Fibroblast of lung (primary cell): ENCODE results near the gene ZNF544. TPM values are rescaled to one million over a fixed set of nuclear protein-coding genes. Genes with fewer than 3 reads are reported as not detected.
A peak's percentile ranks its signal among the peaks of the same experiment; 100 is the strongest.

Experiments used
- DNase-seq, 2 donors: peaks; one replicate each; pipeline versions ENCODE4 v3.0.0 to v3.0.0-alpha.2; 2010; ENCODE audit warnings: low read depth in 2 of 2
- H2AFZ ChIP-seq: 2 replicates; pipeline ENCODE4 v1.5.1; 2012; ENCODE audit warnings: low read length, control low read depth, inconsistent platforms
- H3K27ac ChIP-seq: 2 replicates; pipeline ENCODE4 v1.5.1; 2011; ENCODE audit warnings: low read length, control low read depth; ENCODE audit not compliant: insufficient read depth
- H3K27me3 ChIP-seq: 2 replicates; pipeline ENCODE4 v1.5.1; 2011; ENCODE audit warnings: mild to moderate bottlenecking, low read length; ENCODE audit not compliant: control insufficient read depth, insufficient read depth
- H3K36me3 ChIP-seq: 2 replicates; pipeline ENCODE4 v1.5.1; 2011; ENCODE audit warnings: low read length; ENCODE audit not compliant: control insufficient read depth, insufficient read depth
- H3K4me1 ChIP-seq: 2 replicates; pipeline ENCODE4 v1.5.1; 2011; ENCODE audit warnings: low read length; ENCODE audit not compliant: control insufficient read depth, insufficient read depth; ENCODE audit errors: extremely low read depth
- H3K4me2 ChIP-seq: 2 replicates; pipeline ENCODE4 v1.5.1; 2011; ENCODE audit warnings: low read length, control low read depth; ENCODE audit not compliant: insufficient read depth; ENCODE audit errors: extremely low read depth
- H3K4me3 ChIP-seq, 4 experiments: fragments of 200-600 bp in 1 of 4; sonication (generic) in 1 of 4; replicated peaks in 1 of 4; 2 replicates each; pipeline ENCODE4 v1.5.1; 2011 to 2016; ENCODE audit warnings: low read length in 4 of 4, low read depth in 3 of 4, mild to moderate bottlenecking in 3 of 4, control low read depth in 2 of 4, inconsistent platforms in 1 of 4, mixed read lengths in 1 of 4; ENCODE audit not compliant: insufficient read depth in 1 of 4; ENCODE audit errors: control extremely low read depth in 1 of 4
- H3K79me2 ChIP-seq: 2 replicates; pipeline ENCODE4 v1.5.1; 2012; ENCODE audit warnings: mild to moderate bottlenecking, low read length, inconsistent platforms; ENCODE audit not compliant: control insufficient read depth, insufficient read depth
- H3K9ac ChIP-seq: 2 replicates; pipeline ENCODE4 v1.5.1; 2011; ENCODE audit warnings: mild to moderate bottlenecking, low read length, control low read depth; ENCODE audit not compliant: insufficient read depth
- H3K9me3 ChIP-seq: 2 replicates; pipeline ENCODE4 v1.5.1; 2012; ENCODE audit warnings: low read depth, low read length; ENCODE audit not compliant: control insufficient read depth, insufficient read depth
- H4K20me1 ChIP-seq: 2 replicates; pipeline ENCODE4 v1.5.1; 2011; ENCODE audit warnings: low read length; ENCODE audit not compliant: control insufficient read depth, insufficient read depth; ENCODE audit errors: extremely low read depth
- CTCF ChIP-seq, 2 donors: IDR thresholded peaks in 1 of 2; conservative IDR thresholded peaks in 1 of 2; 1 replicate in 1 of 2; 2 replicates in 1 of 2; pipeline ENCODE4 v1.5.1; 2011 to 2012; ENCODE audit warnings: low read length in 2 of 2, control low read depth in 1 of 2, inconsistent platforms in 1 of 2, low read depth in 1 of 2, mild to moderate bottlenecking in 1 of 2
- EZH2 ChIP-seq: IDR thresholded peaks from 2 replicates; pipeline ENCODE4 v1.5.1; 2012; ENCODE audit warnings: low read length, control low read depth, mild to moderate bottlenecking; ENCODE audit errors: missing control alignments
- polyA plus RNA-seq, 2 donors: library from polyadenylated mRNA; depleted of rRNA in 1 of 2; stranded (reverse) in 1 of 2; unstranded in 1 of 2; fragments of >200 nt; gene quantifications; 2 replicates each; pipeline ENCODE4 v1.2.1, GENCODE V29; 2011 to 2012; ENCODE audit warnings: missing spikeins in 1 of 2
- total RNA-seq: library from RNA; depleted of rRNA; stranded (reverse); fragments of >200 nt; gene quantifications from 2 replicates; pipeline ENCODE4 v1.2.1, GENCODE V29; 2014

ZNF544 gene
- total and polyA plus RNA-seq, 2 donors (not counting 1 experiment from before 2014, with no cell fraction given): 17.6 to 40.8 TPM

- H4K20me1 ChIP-seq: no peaks in the 10 kb centered on the region
- no peaks in the 10 kb centered on the region for H3K79me2 ChIP-seq
- peak; percentile 12 to 20 for DNase-seq
- H3K4me3 ChIP-seq: no peak overlapping the region
- no peaks in the 10 kb centered on the region for H3K4me1 ChIP-seq
- peaks cover 20% of the 10 kb centered on the region for H3K9me3 ChIP-seq
- peaks cover 6% of the 10 kb centered on the region for H3K36me3 ChIP-seq
- H3K27me3 ChIP-seq: no peaks in the 10 kb centered on the region
- H3K4me2 ChIP-seq: no peak overlapping the region
- no peak overlapping the region for H3K27ac ChIP-seq
- TF ChIP-seq EZH2: no peak
- no peak for TF ChIP-seq CTCF (conservative IDR thresholded peaks at IDR 0.05 in 1 of 2, IDR thresholded peaks at IDR 0.05 in 1 of 2; ENCODE audit: low read depth in 1 of 2, low read length in 2 of 2)
- H2AFZ ChIP-seq: no peak overlapping the region
- no peak overlapping the region for H3K9ac ChIP-seq
Measured at GRCh38 chr19:58261600-58261967, 32.9 kb downstream of the ZNF544 start.

- Histone ChIP-seq H3K27ac (no peak overlapping the region), H3K4me3 (no peak overlapping the region), H3K27me3 (no peaks in the 10 kb centered on the region), H2AFZ (no peak overlapping the region), H3K79me2 (no peaks in the 10 kb centered on the region), H3K36me3 (peaks cover 5% of the 10 kb centered on the region), H4K20me1 (no peaks in the 10 kb centered on the region), H3K9ac (no peak overlapping the region), H3K9me3 (peaks cover 20% of the 10 kb centered on the region), H3K4me2 (no peak overlapping the region), H3K4me1 (no peaks in the 10 kb centered on the region)
- TF ChIP-seq CTCF (conservative IDR thresholded peaks at IDR 0.05 in 1 of 2, IDR thresholded peaks at IDR 0.05 in 1 of 2; ENCODE audit: low read depth in 1 of 2, low read length in 2 of 2) (no peak), EZH2 (no peak)
- DNase-seq: peak; percentile 10
Measured at GRCh38 chr19:58261968-58262921, 33.5 kb downstream of the ZNF544 start.

- Histone ChIP-seq H3K9ac (no peak overlapping the region), H3K4me2 (no peak overlapping the region), H3K79me2 (no peaks in the 10 kb centered on the region), H3K4me3 (no peak overlapping the region), H3K27me3 (no peaks in the 10 kb centered on the region), H4K20me1 (no peaks in the 10 kb centered on the region), H3K9me3 (peaks cover 20% of the 10 kb centered on the region), H3K36me3 (peaks cover 4% of the 10 kb centered on the region), H2AFZ (no peak overlapping the region), H3K27ac (no peak overlapping the region), H3K4me1 (no peaks in the 10 kb centered on the region)
- no peak for TF ChIP-seq EZH2
- no peak for TF ChIP-seq CTCF (conservative IDR thresholded peaks at IDR 0.05 in 1 of 2, IDR thresholded peaks at IDR 0.05 in 1 of 2; ENCODE audit: low read depth in 1 of 2, low read length in 2 of 2)
- DNase-seq: no peak
Measured at GRCh38 chr19:58262922-58263296, 34.2 kb downstream of the ZNF544 start.
